Natural killer cell treated with Interleukin-12 subunit alpha and Interleukin-12 subunit beta and Interleukin-15 and Interleukin-18, amount 100 ng/mL, for 72 hours (primary cell): ENCODE measurements around the gene SMIM36. TPM values are rescaled to one million over a fixed set of nuclear protein-coding genes. Genes with fewer than 3 reads are reported as not detected.
"Not testable (repeated sequence)": the region's sequence is repeated elsewhere in the genome, so short reads cannot be mapped to it uniquely, and the experiment has no call there.

Source experiments
- ATAC-seq, 2 donors: fragments of 150-1000 bp; cut with Tn5 transposase in 1 of 2; sonication (Bioruptor Pico), chemical (Tn5 transposase) in 1 of 2; 2 replicates each; pipeline ENCODE4 v1.10.0; 2021
- DNase-seq: peaks from one replicate; pipeline ENCODE4 v3.0.0; 2022; ENCODE audit warnings: low spot score
- H3K27ac Mint-ChIP-seq, 2 donors: 1 replicate in 1 of 2; 2 replicates in 1 of 2; pipeline ENCODE4 v1.8.0; 2022; ENCODE audit warnings: mixed read lengths in 2 of 2, mild to moderate bottlenecking in 1 of 2, moderate library complexity in 1 of 2
- H3K27me3 Mint-ChIP-seq, 2 donors: 1 replicate in 1 of 2; 2 replicates in 1 of 2; pipeline ENCODE4 v1.8.0; 2022; ENCODE audit warnings: mixed read lengths in 2 of 2
- H3K36me3 Mint-ChIP-seq: one replicate; pipeline ENCODE4 v1.8.0; 2022; ENCODE audit warnings: mixed read lengths
- H3K4me1 Mint-ChIP-seq, 2 donors: 1 replicate in 1 of 2; 2 replicates in 1 of 2; pipeline ENCODE4 v1.8.0; 2022; ENCODE audit warnings: low read depth in 2 of 2, mixed read lengths in 2 of 2, mild to moderate bottlenecking in 1 of 2
- H3K4me3 Mint-ChIP-seq: one replicate; pipeline ENCODE4 v1.8.0; 2022; ENCODE audit warnings: mixed read lengths
- H3K9me3 Mint-ChIP-seq: 2 replicates; pipeline ENCODE4 v1.8.0; 2022; ENCODE audit warnings: mixed read lengths
- total RNA-seq, 2 donors: library from RNA; stranded (reverse); gene quantifications; one replicate each; pipeline ENCODE4 v1.2.3, GENCODE V29; 2022

SMIM36 gene
- total RNA-seq, 2 donors from 2014 or later: not detected

- ATAC-seq (no peak), DNase-seq (no peak)
- Mint-ChIP-seq H3K27ac (no peak overlapping the region), H3K4me3 (no peak overlapping the region), H3K4me1 (no peaks in the 10 kb centered on the region), H3K9me3 (no peaks in the 10 kb centered on the region), H3K27me3 (peaks cover 7 to 18% of the 10 kb centered on the region in 2 donors), H3K36me3 (no peaks in the 10 kb centered on the region)
Measured at GRCh38 chr17:55490376-55490775, 20.9 kb downstream of the SMIM36 start.

GRCh38 chr17:55487695-55488432, 23.4 kb downstream of the SMIM36 start:
- Mint-ChIP-seq H3K27ac (no peak overlapping the region), H3K4me3 (no peak overlapping the region), H3K27me3 (peaks cover 6 to 17% of the 10 kb centered on the region in 2 donors), H3K4me1 (no peaks in the 10 kb centered on the region), H3K9me3 (no peaks in the 10 kb centered on the region), H3K36me3 (no peaks in the 10 kb centered on the region)
- ATAC-seq: no peak
- no peak for DNase-seq

- no peak for DNase-seq
- ATAC-seq: no peak
- Mint-ChIP-seq H3K36me3 (no peaks in the 10 kb centered on the region), H3K4me1 (no peaks in the 10 kb centered on the region), H3K27ac (no peak overlapping the region), H3K27me3 (peaks cover 12 to 26% of the 10 kb centered on the region in 2 donors), H3K9me3 (no peaks in the 10 kb centered on the region), H3K4me3 (no peak overlapping the region)
Measured at GRCh38 chr17:55484575-55484974, 26.7 kb downstream of the SMIM36 start.

- Mint-ChIP-seq H3K9me3 (no peaks in the 10 kb centered on the region), H3K4me3 (no peak overlapping the region), H3K36me3 (no peaks in the 10 kb centered on the region)
Measured at GRCh38 chr17:55482591-55483389, 28.5 kb downstream of the SMIM36 start.

GRCh38 chr17:55480631-55481315, 30.5 kb downstream of the SMIM36 start:
- H3K4me3 Mint-ChIP-seq: no peak overlapping the region
- no peak for DNase-seq
- H3K4me1 Mint-ChIP-seq: no peaks in the 10 kb centered on the region
- no peaks in the 10 kb centered on the region for H3K36me3 Mint-ChIP-seq
- no peak overlapping the region for H3K27ac Mint-ChIP-seq
- no peaks in the 10 kb centered on the region for H3K9me3 Mint-ChIP-seq
- no peak for ATAC-seq
- H3K27me3 Mint-ChIP-seq: peaks cover 7 to 34% of the 10 kb centered on the region in 2 donors

More at GRCh38 chr17:55482591-55483389, 28.5 kb downstream of the SMIM36 start:
- Mint-ChIP-seq H3K27ac (no peak overlapping the region), H3K27me3 (peaks cover 9 to 34% of the 10 kb centered on the region in 2 donors), H3K4me1 (no peaks in the 10 kb centered on the region)
- no peak for ATAC-seq
- DNase-seq: no peak

- Mint-ChIP-seq H3K9me3 (no peaks in the 10 kb centered on the region), H3K4me3 (no peak overlapping the region), H3K36me3 (no peaks in the 10 kb centered on the region), H3K27ac (no peak overlapping the region), H3K4me1 (no peaks in the 10 kb centered on the region), H3K27me3 (peaks cover 7 to 38% of the 10 kb centered on the region in 2 donors)
- DNase-seq (no peak), ATAC-seq (no peak)
Measured at GRCh38 chr17:55479903-55480302, 31.3 kb downstream of the SMIM36 start.

- Mint-ChIP-seq H3K27me3 (peaks cover 7 to 38% of the 10 kb centered on the region in 2 donors), H3K36me3 (no peaks in the 10 kb centered on the region), H3K27ac (no peak overlapping the region), H3K9me3 (no peaks in the 10 kb centered on the region), H3K4me1 (no peaks in the 10 kb centered on the region), H3K4me3 (no peak overlapping the region)
- DNase-seq (no peak), ATAC-seq (no peak)
Measured at GRCh38 chr17:55478971-55479370, 32.3 kb downstream of the SMIM36 start.

- H3K4me3 Mint-ChIP-seq: no peak overlapping the region
- no peak for ATAC-seq
- no peaks in the 10 kb centered on the region for H3K27me3 Mint-ChIP-seq
- H3K9me3 Mint-ChIP-seq: no peaks in the 10 kb centered on the region
- H3K36me3 Mint-ChIP-seq: no peaks in the 10 kb centered on the region
- no peak overlapping the region for H3K27ac Mint-ChIP-seq
- H3K4me1 Mint-ChIP-seq: peaks cover 0 to 5% of the 10 kb centered on the region in 2 donors
- DNase-seq: no peak
Measured at GRCh38 chr17:55466671-55467070, 44.6 kb downstream of the SMIM36 start.

- H3K4me1 Mint-ChIP-seq, DNase-seq, H3K27me3 Mint-ChIP-seq, ATAC-seq, H3K27ac Mint-ChIP-seq, H3K4me3 Mint-ChIP-seq, H3K9me3 Mint-ChIP-seq, H3K36me3 Mint-ChIP-seq: not testable (repeated sequence)
Measured at GRCh38 chr17:55465771-55466170, 45.5 kb downstream of the SMIM36 start.

- H3K27me3 Mint-ChIP-seq: no peaks in the 10 kb centered on the region
- no peak overlapping the region for H3K4me3 Mint-ChIP-seq
- no peak overlapping the region for H3K27ac Mint-ChIP-seq
- DNase-seq (no peak), ATAC-seq (no peak)
- H3K9me3 Mint-ChIP-seq: no peaks in the 10 kb centered on the region
- peaks cover 0 to 5% of the 10 kb centered on the region in 2 donors for H3K4me1 Mint-ChIP-seq
- H3K36me3 Mint-ChIP-seq: no peaks in the 10 kb centered on the region
Measured at GRCh38 chr17:55463600-55463999, 47.7 kb downstream of the SMIM36 start.

GRCh38 chr17:55462711-55463110, 48.5 kb downstream of the SMIM36 start:
- Mint-ChIP-seq H3K4me3 (no peak overlapping the region), H3K27ac (no peak overlapping the region), H3K36me3 (no peaks in the 10 kb centered on the region), H3K4me1 (peaks cover 0 to 5% of the 10 kb centered on the region in 2 donors), H3K27me3 (peaks cover 0 to 6% of the 10 kb centered on the region in 2 donors), H3K9me3 (no peaks in the 10 kb centered on the region)
- no peak for ATAC-seq
- no peak for DNase-seq

- H3K27me3 Mint-ChIP-seq: peaks cover 0 to 6% of the 10 kb centered on the region in 2 donors
- H3K4me3 Mint-ChIP-seq: no peak overlapping the region
- peaks cover 0 to 5% of the 10 kb centered on the region in 2 donors for H3K4me1 Mint-ChIP-seq
- H3K27ac Mint-ChIP-seq: no peak overlapping the region
- no peaks in the 10 kb centered on the region for H3K9me3 Mint-ChIP-seq
- ATAC-seq (no peak), DNase-seq (no peak)
- H3K36me3 Mint-ChIP-seq: no peaks in the 10 kb centered on the region
Measured at GRCh38 chr17:55462234-55462633, 49.0 kb downstream of the SMIM36 start.

GRCh38 chr17:55458978-55459377, 52.3 kb downstream of the SMIM36 start:
- Mint-ChIP-seq H3K4me3 (no peak overlapping the region), H3K27me3 (peaks cover 0 to 7% of the 10 kb centered on the region in 2 donors), H3K36me3 (no peaks in the 10 kb centered on the region), H3K4me1 (peaks cover 0 to 5% of the 10 kb centered on the region in 2 donors), H3K9me3 (no peaks in the 10 kb centered on the region), H3K27ac (no peak overlapping the region)
- ATAC-seq: peak in 1 of 2 donors; percentile 81
- no peak for DNase-seq
